Measurements from ENCODE around the gene CYP27C1. TPM values are rescaled to one million over a fixed set of nuclear protein-coding genes. Genes with fewer than 3 reads are reported as not detected.

The CYP27C1 gene
- total RNA-seq, 1 donor from 2014 or later, result 5.1 TPM

DNA sequence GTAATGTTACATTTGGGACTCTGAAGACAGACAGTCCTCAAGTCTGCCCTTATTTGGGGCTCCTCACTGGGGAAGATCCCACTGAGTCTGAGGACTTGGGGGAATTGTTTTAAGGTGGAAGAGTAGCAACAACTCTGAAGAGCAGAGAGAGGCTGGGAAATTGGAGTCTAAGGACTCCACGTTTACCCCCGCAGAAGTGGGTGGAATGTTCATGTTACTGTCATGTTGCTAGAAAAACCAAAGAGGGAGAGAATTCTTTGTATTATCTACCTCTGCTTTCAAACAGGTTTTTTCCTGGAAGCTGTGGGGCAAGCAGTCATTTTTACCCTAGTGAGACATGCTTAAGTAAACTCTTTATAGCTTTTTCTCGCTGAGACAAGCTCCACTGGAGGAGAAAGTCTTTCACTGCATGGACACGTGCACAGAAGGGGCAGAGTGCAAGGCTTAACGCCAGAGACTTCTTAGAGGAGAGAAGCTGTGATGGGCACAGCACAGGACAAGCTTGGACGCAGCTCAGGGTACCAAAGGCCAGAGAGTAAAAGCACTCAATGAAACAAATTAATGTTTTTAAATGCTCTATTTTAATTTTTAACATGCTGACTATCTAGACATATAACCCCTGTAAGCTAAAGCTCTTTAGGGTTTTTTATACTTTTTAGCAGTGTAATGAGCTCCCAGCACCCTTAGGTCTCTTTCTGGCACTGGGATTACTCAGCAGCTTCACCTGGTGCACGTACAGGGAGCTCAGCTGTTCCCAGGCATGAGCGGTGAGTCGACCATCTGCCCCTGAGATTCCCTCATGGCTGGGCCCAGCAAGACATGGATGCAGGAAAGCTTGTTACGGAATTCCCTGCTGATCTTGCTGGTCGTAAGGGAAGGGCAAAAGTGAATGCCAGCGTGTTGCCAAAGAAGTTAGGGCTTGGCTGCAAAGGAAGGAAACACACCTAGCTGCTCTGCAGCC lies 58.6 kb downstream of the CYP27C1 start:
- no peak overlapping the region for H3K4me3 Mint-ChIP-seq
- no peaks in the 10 kb centered on the region for H3K36me3 Mint-ChIP-seq
- no peak for DNase-seq (ENCODE audit: extremely low spot score, unreplicated experiment)
- no peak overlapping the region for H3K27ac Mint-ChIP-seq
- peaks cover 7% of the 10 kb centered on the region for H3K4me1 Mint-ChIP-seq (ENCODE audit: unreplicated experiment)
- no peaks in the 10 kb centered on the region for H3K9me3 Mint-ChIP-seq
- no peaks in the 10 kb centered on the region for H3K27me3 Mint-ChIP-seq
- TF ChIP-seq, protein P1, sequence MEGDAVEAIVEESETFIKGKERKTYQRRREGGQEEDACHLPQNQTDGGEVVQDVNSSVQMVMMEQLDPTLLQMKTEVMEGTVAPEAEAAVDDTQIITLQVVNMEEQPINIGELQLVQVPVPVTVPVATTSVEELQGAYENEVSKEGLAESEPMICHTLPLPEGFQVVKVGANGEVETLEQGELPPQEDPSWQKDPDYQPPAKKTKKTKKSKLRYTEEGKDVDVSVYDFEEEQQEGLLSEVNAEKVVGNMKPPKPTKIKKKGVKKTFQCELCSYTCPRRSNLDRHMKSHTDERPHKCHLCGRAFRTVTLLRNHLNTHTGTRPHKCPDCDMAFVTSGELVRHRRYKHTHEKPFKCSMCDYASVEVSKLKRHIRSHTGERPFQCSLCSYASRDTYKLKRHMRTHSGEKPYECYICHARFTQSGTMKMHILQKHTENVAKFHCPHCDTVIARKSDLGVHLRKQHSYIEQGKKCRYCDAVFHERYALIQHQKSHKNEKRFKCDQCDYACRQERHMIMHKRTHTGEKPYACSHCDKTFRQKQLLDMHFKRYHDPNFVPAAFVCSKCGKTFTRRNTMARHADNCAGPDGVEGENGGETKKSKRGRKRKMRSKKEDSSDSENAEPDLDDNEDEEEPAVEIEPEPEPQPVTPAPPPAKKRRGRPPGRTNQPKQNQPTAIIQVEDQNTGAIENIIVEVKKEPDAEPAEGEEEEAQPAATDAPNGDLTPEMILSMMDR (conservative IDR thresholded peaks at IDR 0.05), result no peak

DNA sequence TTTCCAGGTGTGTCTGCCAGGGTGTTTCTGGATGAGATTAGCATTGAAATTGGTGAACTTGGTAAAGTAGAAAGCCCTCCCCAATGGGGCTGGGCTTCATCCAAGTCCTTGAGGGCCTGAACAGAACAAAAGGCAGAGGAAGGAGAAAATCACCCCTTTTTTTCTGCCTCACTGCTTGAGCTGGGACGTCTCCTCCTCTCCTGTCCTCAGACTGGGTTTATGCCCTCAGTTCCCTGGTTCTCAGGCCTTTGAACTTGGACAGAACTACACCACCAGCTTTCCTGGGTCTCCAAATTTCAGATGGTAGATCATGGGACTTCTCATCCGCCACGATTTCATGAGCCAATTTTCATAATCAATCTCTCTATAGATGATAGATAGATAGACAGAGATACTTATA lies 59.4 kb downstream of the CYP27C1 start:
- H3K4me3 Mint-ChIP-seq, result no peak overlapping the region
- no peak overlapping the region for H3K27ac Mint-ChIP-seq
- H3K4me1 Mint-ChIP-seq (ENCODE audit: unreplicated experiment), result peaks cover 13% of the 10 kb centered on the region
- H3K27me3 Mint-ChIP-seq, result no peaks in the 10 kb centered on the region
- no peaks in the 10 kb centered on the region for H3K36me3 Mint-ChIP-seq
- H3K9me3 Mint-ChIP-seq, result no peaks in the 10 kb centered on the region
- no peak for DNase-seq (ENCODE audit: extremely low spot score, unreplicated experiment)
- TF ChIP-seq, protein P1 (conservative IDR thresholded peaks at IDR 0.05), result no peak

GRCh38 chr2:127159543-127159942 lies 60.6 kb downstream of the CYP27C1 start:
- H3K27ac Mint-ChIP-seq, result no peak overlapping the region

GRCh38 chr2:127158614-127159290 lies 61.3 kb downstream of the CYP27C1 start:
- Mint-ChIP-seq H3K27me3 (no peaks in the 10 kb centered on the region), H3K4me3 (no peak overlapping the region), H3K9me3 (no peaks in the 10 kb centered on the region), H3K27ac (peak overlapping the region; percentile 39), H3K4me1 (ENCODE audit: unreplicated experiment) (peaks cover 21% of the 10 kb centered on the region), H3K36me3 (no peaks in the 10 kb centered on the region)
- DNase-seq (ENCODE audit: extremely low spot score, unreplicated experiment), result no peak
- TF ChIP-seq, protein P1 (conservative IDR thresholded peaks at IDR 0.05), result no peak

More at GRCh38 chr2:127159543-127159942, 60.6 kb downstream of the CYP27C1 start:
- no peak for DNase-seq (ENCODE audit: extremely low spot score, unreplicated experiment)
- Mint-ChIP-seq H3K4me3 (no peak overlapping the region), H3K36me3 (no peaks in the 10 kb centered on the region), H3K9me3 (no peaks in the 10 kb centered on the region), H3K27me3 (no peaks in the 10 kb centered on the region), H3K4me1 (ENCODE audit: unreplicated experiment) (peaks cover 21% of the 10 kb centered on the region)
- TF ChIP-seq, protein P1 (conservative IDR thresholded peaks at IDR 0.05), result no peak

DNA sequence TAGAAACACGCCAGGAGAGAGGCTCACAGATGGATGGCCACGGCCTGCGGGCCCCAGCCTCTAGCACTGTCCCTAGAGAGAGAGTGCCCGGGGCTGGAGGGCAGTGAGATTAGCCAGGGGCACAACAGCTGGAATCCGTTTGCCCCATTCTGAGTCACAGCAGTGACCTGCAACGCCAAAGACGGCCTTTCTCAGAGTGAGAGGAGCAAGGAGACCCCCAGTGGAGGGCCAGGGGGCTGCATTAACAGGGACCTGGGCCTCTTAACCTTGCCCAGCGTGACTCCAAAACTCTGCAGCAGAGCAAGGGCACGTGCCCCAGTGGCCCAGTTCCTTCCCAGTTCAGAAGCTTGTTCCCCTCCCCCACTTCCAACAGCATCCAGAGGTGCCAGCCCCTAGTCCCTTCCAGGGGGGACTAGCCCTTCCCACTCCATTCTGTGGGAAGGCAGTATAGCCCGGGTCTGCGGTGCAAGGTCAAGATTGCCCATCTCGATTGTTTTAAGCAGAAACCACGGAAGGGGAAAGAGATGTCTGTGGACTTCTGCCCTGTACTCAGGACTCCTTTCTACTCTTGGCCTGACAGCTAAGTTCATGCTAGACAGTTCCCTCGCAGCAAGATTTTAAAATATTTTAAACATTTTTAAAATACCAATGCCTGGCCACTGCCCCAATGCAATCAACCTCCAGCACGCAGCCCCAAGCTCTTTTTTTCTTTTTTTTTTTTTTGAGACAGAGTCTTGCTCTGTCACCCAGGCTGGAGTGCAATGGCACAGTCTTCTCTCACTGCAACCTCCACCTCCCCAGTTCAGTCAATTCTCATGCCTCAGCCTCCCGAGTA lies 62.2 kb downstream of the CYP27C1 start:
- Mint-ChIP-seq H3K4me3 (no peak overlapping the region), H3K4me1 (ENCODE audit: unreplicated experiment) (peaks cover 21% of the 10 kb centered on the region), H3K27me3 (no peaks in the 10 kb centered on the region), H3K36me3 (no peaks in the 10 kb centered on the region), H3K9me3 (no peaks in the 10 kb centered on the region), H3K27ac (no peak overlapping the region)
- TF ChIP-seq, protein P1 (conservative IDR thresholded peaks at IDR 0.05), result peak; percentile 73
- DNase-seq (ENCODE audit: extremely low spot score, unreplicated experiment), result peak; percentile 68
